Femur (tissue), 1 donor: Measurements from ENCODE around the gene ST14.
"Not testable (repeated sequence)": the region's sequence is repeated elsewhere in the genome, so short reads cannot be mapped to it uniquely, and the experiment has no call there.

Experiments used
- DNase-seq: peaks from one replicate; pipeline ENCODE4 v3.0.0-alpha.2; 2017

The ST14 gene

DNA sequence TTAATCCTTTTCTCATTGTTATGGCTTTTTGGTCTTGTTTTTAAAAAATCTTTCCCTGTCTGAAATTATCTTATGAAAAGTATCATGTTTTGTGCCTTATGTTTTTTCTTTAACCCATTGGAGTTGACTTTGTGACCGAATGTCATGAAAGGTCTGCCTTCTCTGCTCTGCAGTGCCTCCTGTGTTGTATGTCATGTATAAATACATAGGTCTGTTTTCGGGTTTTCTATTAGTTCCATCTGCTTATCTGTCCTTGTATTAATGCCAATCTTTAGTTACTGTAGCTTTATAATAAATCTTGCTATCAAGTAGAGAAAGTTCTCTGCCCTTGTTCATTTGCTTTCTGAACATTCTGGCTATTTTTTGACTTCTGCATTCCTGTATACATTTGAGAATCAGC, 82.1 kb downstream of the ST14 start:
- DNase-seq: no peak

DNA sequence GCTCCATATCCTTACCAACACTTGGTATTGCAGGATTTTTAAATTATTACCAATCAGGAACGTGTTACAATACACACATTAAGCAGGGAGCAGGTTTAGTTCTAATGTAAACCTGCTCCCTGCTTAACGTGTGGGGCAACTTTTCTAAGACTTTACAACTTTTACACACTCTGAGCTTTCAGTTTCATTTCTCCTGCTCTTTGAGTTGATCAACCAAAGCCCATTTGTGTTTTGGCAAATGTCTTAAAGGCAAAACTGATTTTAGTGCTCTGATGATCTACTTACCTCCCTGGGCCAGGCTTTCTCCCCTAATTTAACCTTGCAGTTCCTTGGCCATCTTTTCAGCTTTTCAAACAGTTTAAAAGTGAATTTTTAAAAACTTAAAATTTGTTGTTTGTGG, 84.2 kb downstream of the ST14 start:
- no peak for DNase-seq

GRCh38 chr11:130244848-130245247, 85.3 kb downstream of the ST14 start:
- DNase-seq: no peak

DNA sequence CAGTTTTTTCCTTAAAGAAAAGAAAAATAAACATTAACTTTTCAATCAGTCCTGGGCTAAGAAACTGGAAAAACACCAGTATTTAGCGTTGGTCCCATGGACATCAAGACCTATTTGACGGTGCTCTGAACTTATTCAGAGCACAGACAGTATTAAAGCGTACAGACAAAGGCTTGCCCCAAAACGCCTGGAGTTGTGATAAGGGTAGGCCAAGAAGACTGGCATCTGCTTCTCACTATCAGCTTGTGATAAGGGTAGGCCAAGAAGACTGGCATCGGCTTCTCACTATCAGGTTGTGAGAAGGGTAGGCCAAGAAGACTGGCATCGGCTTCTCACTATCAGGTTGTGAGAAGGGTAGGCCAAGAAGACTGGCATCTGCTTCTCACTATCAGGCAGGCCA, 85.8 kb downstream of the ST14 start:
- DNase-seq: not testable (repeated sequence)

DNA sequence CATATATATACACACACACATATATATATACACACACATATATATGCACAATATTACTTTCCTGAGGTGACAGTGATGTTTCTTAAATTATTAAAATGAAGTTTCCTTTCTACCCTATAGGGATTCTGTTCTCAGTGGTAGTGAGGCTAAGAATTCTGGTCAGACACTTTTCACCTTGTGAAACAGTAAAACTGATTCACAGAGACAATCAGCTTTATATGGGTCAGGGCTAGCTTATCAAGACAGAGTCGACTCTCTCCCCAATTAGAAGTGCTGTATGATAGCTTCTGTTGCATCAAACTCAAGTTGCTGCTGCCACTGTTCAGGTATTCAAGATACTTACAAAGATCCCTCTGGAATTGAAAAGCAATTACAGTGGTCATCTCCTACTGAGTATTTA, 86.7 kb downstream of the ST14 start:
- DNase-seq: no peak

DNA sequence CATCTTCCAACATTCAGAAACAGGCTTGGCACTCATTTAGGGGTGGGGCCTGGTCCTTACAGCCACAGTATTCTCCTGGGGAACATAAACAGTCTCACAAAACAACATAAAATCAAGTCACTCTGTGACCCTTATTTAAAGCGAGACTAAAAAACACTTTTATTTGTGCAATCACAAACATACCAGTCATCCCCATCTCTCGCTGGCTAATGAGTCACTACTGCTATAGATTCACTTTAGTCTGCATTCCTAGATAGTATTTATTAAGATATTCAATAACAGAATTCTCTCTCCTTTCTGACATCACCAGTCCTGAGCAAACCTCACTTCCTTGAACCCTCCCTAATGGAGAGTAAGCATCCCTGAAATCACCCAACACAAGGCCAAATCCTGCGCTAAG, 87.2 kb downstream of the ST14 start:
- no peak for DNase-seq

DNA sequence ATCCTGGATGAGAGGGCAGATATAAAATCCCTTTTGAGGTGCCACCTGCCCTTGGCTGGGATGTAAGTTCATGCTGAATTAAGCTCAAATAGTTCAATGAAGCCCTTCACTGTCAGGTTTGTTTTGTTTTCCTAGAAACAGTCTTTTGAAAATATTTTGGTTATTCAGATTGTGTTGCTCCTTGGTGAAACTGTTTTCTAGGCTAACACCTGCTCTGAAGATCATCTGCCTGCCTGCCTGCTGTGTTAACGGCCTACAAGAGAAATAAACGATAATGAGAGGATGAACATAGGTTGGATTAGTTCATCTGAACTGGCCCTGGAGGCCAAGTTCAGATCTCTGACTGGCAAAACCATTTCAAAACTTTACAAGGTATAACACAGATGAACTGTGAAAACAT, 87.7 kb downstream of the ST14 start:
- no peak for DNase-seq

DNA sequence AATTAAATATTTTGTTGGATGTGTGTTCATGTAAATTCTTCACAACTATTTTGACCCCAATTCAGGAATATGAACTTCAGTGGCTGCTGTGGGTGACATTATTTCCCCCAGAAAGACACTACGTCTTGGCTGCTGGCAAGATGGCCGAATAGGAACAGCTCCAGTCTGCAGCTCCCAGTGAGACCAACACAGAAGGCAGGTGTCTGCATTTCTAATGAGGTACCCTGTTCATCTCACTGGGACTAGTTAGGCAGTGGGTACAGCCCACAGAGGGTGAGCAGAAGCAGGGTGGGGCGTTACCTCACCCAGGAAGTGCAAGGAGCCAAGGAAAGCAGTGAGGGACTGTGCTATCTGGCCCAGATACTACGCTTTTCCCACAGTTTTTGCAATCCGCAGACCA, 89.8 kb downstream of the ST14 start:
- DNase-seq: no peak

GRCh38 chr11:130249929-130250328, 90.3 kb downstream of the ST14 start:
- DNase-seq: not testable (repeated sequence)

GRCh38 chr11:130251763-130252162, 92.2 kb downstream of the ST14 start:
- not testable (repeated sequence) for DNase-seq
